ENCODE results near the gene PGLYRP3.
A peak's percentile ranks its signal among the peaks of the same experiment; 100 is the strongest.

The PGLYRP3 gene

GRCh38 chr1:153313288-153313687 is 536 bp upstream of the PGLYRP3 start:
- DNase-seq: no peak

- DNase-seq: no peak
Observed at GRCh38 chr1:153310526-153310925, 2.2 kb downstream of the PGLYRP3 start.

GRCh38 chr1:153309441-153309840 is 3.3 kb downstream of the PGLYRP3 start:
- DNase-seq: no peak

DNA sequence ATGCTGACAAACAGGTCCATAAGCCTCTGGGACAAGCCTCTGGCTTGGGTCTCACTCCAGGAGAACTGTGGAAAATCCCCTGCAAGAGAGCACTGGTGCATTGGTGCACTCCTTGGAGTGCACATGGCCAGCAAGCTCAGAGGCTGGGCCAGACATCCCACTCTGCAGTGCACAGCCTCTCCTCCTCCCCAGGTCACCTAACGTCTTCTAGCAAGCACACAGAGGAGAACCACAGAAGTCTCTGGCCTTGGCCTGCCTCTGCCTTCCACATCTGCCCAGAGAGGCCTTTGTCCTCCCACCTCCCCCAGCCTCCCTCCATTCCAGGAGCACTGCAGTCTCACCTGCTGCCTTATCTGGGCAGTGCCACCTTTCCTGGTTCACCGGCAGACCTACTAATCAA is 4.2 kb downstream of the PGLYRP3 start:
- no peak for DNase-seq

- DNase-seq: no peak
Observed at GRCh38 chr1:153307221-153307600, 5.5 kb downstream of the PGLYRP3 start.

- DNase-seq: no peak
Observed at GRCh38 chr1:153306303-153307220, 6.2 kb downstream of the PGLYRP3 start.

GRCh38 chr1:153305682-153306081 is 7.1 kb downstream of the PGLYRP3 start:
- no peak for DNase-seq

DNA sequence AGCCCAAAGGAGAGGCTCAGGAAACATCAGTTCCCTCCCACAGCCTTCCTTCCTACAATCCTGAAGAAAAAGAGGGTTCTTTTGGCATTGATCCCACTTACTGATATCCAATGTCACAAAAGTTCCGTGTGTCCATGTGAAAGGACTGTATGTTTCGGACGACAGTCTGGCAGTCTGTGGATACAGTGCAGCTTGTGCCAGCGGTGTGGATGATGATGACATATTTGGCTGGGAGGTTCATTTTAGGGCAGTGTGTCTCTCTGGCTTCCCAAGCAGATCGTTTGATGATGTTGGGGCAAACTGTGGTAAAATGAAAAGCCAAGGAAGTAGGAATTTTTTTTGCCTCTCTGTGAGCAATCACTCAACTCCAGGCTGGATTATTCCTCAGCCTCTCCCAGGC is 10.4 kb downstream of the PGLYRP3 start:
- no peak for DNase-seq

DNA sequence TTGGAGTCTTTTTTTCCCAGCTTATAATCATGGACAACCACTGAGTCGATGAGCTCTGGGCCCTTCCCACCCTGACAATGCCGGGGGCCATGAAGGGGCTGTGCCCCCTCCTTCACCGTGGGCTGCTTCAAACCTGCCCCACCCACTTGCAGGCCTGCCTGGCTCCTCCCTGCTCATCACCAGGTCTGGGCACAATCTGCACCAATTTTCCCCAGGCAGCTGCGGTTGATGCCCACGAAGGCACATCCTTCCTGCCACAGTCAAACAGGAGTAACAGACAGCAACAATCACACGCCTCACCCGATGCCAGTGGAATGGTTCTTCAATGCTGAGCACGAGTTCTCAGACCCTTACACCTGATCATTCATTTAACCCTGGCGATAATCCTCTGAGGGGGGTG is 18.9 kb downstream of the PGLYRP3 start:
- DNase-seq: no peak

- DNase-seq: no peak
Observed at GRCh38 chr1:153293480-153293775, 19.3 kb downstream of the PGLYRP3 start.

DNA sequence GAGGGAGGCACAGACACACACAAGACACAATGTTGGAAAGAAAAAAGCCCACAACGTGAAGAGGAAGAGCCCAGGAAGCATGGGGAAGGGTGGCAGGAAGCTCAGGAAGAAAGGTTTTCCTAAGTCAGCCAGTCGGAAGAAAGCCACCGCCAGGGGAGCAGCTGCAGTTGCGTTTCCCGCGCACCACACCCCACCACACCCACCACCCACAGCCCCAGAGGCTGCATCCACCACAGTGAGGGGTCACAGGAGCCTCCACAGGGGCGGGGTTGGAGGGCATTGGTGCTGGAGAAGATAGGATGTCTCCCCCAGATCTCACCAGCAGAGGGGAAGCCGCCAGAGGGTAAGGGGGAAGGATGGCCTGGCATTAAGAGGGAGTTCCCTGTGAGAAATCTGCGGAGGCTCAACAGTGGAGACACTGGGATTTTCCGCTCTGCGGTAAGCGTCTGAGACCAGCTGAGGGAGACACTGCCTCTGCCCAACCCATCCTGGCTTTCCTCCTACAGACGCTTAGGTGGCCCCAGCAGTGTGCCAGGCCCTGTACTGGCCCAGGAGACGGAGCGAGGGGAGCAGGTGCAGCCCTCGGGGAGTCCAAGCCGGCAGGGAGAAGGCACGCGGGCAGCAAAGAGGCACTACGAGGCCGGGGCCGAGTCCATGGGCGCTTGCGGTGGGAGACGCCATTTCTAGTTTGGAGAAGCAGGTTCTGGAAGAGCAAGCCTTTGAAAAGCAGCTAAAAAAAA is 19.8 kb downstream of the PGLYRP3 start:
- no peak for DNase-seq

DNA sequence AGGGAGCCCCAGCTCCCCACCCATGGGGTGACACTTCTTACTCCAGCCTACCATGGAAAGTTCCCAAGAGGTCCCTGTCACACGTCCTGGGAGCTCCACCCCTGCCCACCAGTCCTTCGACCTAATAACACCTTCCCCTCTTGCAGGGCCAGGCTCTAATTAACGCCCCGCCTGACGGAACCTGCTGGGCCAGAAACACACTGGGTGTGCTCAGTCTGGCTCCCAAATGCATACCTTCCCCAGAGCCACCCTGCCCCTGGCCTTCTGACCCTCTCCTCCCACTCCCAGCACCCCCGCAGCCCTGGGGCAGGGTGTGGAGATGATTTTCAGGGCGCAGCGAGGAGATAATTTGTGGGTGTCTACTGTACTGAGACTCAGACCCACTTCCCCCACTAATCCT is 20.6 kb downstream of the PGLYRP3 start:
- DNase-seq: no peak

- no peak for DNase-seq
Observed at GRCh38 chr1:153291514-153291913, 21.2 kb downstream of the PGLYRP3 start.

- no peak for DNase-seq
Observed at GRCh38 chr1:153288634-153289275, 24.0 kb downstream of the PGLYRP3 start.

GRCh38 chr1:153277852-153278251 is 34.9 kb downstream of the PGLYRP3 start:
- no peak for DNase-seq

DNA sequence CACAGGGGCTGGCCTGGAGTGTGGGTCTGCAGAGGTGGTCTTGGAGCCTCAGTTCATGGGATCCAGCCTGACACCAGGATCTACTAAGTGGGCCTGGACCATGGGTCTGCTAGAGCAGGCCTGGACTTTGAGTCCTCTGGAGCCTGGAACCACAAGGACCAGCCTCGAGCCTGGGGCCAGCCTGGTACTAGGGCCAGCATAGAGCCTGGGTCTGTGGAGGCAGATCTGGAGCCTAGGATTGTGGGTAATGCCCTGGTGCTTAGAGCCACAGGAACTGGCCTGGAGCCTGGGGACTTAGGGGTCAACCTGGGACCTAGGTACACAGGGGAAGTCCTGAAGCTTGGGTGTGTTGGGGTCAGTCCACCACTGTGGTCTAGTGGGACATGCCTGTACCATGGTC is 40.6 kb downstream of the PGLYRP3 start:
- no peak for DNase-seq

- DNase-seq: no peak
Observed at GRCh38 chr1:153271711-153272110, 41.0 kb downstream of the PGLYRP3 start.

DNA sequence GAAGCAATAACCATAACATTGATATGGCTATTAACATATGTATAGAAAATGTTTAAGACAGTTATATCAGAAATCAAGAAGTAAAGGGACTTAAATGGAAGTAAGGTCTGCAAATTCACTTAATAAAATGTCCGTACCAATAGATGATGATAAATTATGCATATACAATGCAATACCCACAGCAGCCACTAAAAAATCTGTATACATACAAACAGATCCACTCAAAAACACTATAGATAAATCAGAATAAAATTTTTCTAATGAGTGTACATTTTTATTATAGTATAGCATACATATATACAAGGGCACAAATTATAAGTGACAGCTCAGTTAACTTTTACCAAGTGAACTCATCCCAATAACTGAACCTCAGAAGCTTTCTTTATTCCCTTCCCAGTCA is 47.3 kb downstream of the PGLYRP3 start:
- DNase-seq: no peak

DNA sequence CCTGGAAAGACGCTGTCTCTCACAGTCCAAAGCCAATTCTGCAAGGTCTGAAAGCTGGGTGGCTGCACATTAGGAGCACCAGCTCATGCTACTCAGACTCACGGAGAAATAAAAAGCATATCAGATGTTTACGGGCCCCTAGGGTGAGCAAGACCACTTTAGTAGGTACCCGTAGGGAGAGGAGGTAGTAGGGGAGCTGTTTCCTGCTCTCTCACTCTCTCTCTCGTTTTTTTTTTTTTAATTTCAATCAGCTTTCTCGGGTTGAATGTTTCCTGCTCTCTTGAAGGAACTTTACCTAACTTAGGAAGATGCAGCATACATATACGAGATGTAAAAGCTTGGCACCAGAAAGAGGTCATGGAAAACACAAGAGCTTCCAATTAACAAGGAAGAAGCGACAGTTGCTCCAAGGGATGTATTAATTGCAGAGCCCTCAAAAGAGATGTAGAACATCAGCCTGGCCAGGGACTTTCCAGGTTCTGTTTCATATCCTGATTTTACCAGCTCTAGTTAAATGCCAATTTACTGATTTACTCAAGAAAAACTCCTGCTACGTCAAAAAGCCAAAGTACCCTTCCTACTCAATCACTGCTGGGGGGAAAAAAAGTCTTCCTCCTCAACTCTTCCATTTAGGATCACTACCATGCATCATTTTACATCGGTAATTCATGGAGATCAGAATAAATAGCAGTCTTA is 50.1 kb downstream of the PGLYRP3 start:
- no peak for DNase-seq

DNA sequence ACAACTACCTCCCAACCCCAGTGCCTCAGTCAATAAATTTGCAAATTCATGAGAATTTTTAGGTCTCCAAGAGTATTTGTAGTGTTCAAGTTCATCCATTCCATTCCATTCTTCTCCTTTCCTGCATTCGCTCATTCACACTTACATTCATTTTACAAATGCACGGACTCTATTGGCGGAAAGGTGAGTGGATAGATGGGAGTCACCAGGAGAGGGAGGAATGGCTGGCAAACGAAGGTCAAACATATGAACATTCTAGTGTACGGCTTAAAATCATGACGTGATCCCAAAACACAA is 50.7 kb downstream of the PGLYRP3 start:
- no peak for DNase-seq

DNA sequence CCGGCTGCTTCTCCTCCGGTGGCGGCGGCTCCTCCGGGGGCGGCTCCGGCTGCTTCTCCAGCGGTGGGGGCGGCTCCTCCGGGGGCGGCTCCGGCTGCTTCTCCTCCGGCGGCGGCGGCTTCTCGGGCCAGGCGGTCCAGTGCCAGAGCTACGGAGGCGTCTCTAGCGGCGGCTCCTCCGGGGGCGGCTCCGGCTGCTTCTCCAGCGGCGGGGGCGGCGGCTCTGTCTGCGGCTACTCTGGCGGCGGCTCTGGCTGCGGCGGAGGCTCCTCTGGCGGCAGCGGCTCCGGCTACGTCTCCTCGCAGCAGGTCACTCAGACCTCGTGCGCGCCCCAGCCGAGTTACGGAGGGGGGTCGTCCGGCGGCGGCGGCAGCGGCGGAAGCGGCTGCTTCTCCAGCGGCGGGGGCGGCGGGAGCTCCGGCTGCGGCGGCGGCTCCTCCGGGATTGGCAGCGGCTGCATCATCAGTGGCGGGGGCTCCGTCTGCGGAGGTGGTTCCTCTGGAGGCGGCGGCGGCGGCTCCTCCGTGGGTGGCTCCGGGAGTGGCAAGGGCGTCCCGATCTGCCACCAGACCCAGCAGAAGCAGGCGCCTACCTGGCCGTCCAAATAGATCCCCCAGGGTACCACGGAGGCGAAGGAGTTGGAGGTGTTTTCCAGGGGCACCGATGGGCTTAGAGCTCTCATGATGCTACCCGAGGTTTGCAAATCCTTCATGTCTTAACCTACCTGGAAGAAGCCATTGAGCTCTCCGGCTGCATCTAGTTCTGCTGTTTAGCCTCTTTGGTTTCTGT is 51.3 kb downstream of the PGLYRP3 start:
- peak in 1 of 14 donors; percentile 5 for DNase-seq

DNA sequence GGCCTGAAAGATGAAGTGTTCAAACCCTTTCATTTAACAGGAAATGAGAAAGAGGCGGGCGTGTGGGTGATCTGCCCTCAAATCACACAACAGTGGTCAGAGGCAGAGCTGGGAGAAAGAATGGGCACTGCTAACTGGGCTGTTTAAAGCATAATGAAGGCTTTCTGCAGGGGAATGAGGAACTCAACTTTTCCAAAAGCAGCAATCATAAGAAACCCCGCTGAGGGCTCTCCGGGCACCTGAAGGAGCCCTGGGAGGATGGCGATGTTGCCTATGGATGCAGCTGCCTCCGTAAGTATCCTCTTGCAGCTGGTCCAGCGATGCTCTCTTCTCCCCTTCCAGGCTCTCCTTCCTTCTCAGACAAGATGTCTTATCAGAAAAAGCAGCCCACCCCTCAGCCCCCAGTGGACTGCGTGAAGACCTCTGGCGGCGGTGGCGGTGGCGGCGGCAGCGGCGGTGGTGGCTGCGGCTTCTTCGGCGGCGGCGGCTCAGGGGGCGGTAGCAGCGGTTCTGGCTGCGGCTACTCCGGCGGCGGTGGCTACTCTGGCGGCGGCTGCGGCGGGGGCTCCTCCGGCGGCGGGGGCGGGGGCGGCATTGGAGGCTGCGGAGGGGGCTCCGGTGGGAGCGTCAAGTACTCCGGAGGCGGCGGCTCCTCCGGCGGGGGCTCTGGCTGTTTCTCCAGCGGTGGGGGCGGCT is 52.0 kb downstream of the PGLYRP3 start:
- no peak for DNase-seq

All from C1 segment of cervical spinal cord (tissue), 14 donors.